Activated CD8-positive, alpha-beta memory T cell treated with anti-CD3 and anti-CD28 coated beads for 24 hours (primary cell): ENCODE measurements around the gene STPG1.

Source experiments
- DNase-seq: peaks from one replicate; pipeline ENCODE4 v3.0.0-alpha.2; 2020

Gene STPG1

GRCh38 chr1:24311741-24312140 is 101.8 kb downstream of the STPG1 start:
- DNase-seq, result no peak

DNA sequence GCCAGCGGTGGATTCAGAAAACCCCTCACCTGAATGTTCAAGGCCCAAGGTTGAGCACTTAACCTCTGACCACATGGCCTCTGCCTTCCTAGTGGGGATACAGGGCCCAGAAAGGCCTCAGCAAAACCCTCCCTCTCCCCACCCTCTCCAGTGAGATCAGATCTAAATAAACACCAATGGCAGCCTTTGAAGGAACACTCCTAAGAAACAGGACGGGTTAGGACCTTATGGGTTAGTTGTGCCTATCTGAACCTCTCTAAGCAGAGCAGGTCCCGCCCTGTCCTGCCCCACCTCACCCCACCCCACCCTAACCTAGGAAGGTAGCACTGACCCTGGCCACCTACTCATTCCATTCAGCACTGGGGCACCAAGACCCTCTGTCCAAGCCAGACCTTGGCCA is 102.3 kb downstream of the STPG1 start:
- no peak for DNase-seq

- no peak for DNase-seq
These were observed 103.7 kb downstream of the STPG1 start for GRCh38 chr1:24309762-24310485.

GRCh38 chr1:24308365-24309015 is 105.1 kb downstream of the STPG1 start:
- DNase-seq, result no peak
